Thoracic aorta (tissue), 2 donors: ENCODE measurements around the gene CENPL. TPM values are rescaled to one million over a fixed set of nuclear protein-coding genes. Genes with fewer than 3 reads are reported as not detected.
"Not testable (repeated sequence)": the region's sequence is repeated elsewhere in the genome, so short reads cannot be mapped to it uniquely, and the experiment has no call there.

Source experiments
- ATAC-seq: fragments of 150-250 bp; one replicate; pipeline ENCODE4 v1.8.0; 2017; ENCODE audit warnings: low read depth; ENCODE audit not compliant: insufficient number of reproducible peaks, low FRiP score
- DNase-seq: peaks from one replicate; pipeline ENCODE4 v3.0.0-alpha.2; 2020; ENCODE audit warnings: low spot score
- H3K27ac ChIP-seq, 2 donors: fragments of 200-600 bp; sonication (generic); 1 replicate in 1 of 2; 2 replicates in 1 of 2; pipeline ENCODE4 v1.5.1; 2016; ENCODE audit warnings: mild to moderate bottlenecking in 2 of 2, moderate library complexity in 2 of 2
- H3K27me3 ChIP-seq: fragments of 200-600 bp; sonication (generic); replicated peaks from 2 replicates; pipeline ENCODE4 v1.6.0; 2016; ENCODE audit warnings: mild to moderate bottlenecking; ENCODE audit not compliant: insufficient read depth
- H3K36me3 ChIP-seq: fragments of 200-600 bp; sonication (generic); one replicate; pipeline ENCODE4 v1.5.1; 2016
- H3K4me1 ChIP-seq, 2 donors: fragments of 200-600 bp; sonication (generic); 1 replicate in 1 of 2; 2 replicates in 1 of 2; pipeline versions ENCODE4 v1.5.1 to v1.6.0; 2016; ENCODE audit warnings: low read depth in 2 of 2, mild to moderate bottlenecking in 1 of 2; ENCODE audit not compliant: control insufficient read depth in 1 of 2
- H3K4me3 ChIP-seq: fragments of 200-600 bp; sonication (generic); 2 replicates; pipeline ENCODE4 v1.5.1; 2016; ENCODE audit warnings: mild to moderate bottlenecking
- H3K9me3 ChIP-seq: fragments of 200-600 bp; sonication (generic); 2 replicates; pipeline ENCODE4 v1.5.1; 2016
- CTCF ChIP-seq: fragments of 200-600 bp; sonication (generic); IDR thresholded peaks from one replicate; pipeline ENCODE4 v1.5.1; 2019; ENCODE audit warnings: antibody characterized with exemption
- total RNA-seq, 2 donors: library from RNA; depleted of rRNA; stranded (reverse); fragments of >200 nt; gene quantifications; one replicate each; pipeline versions ENCODE4 v1.1.0 to v1.2.3, GENCODE V29; 2016

The CENPL gene
- total RNA-seq, 2 donors from 2014 or later = 1.5 to 3.3 TPM

GRCh38 chr1:173821680-173822079 is 3.0 kb downstream of the CENPL start:
- Histone ChIP-seq H3K27me3 (no peaks in the 10 kb centered on the region), H3K4me1 (peaks cover 7 to 11% of the 10 kb centered on the region in 2 donors), H3K27ac (no peak overlapping the region), H3K9me3 (no peaks in the 10 kb centered on the region), H3K36me3 (no peaks in the 10 kb centered on the region), H3K4me3 (no peak overlapping the region)
- TF ChIP-seq CTCF = no peak
- no peak for DNase-seq
- ATAC-seq = no peak

- no peak overlapping the region for H3K27ac ChIP-seq
- H3K4me1 ChIP-seq = peaks cover 4 to 5% of the 10 kb centered on the region in 2 donors
- no peak overlapping the region for H3K4me3 ChIP-seq
- no peak for TF ChIP-seq CTCF
- DNase-seq (no peak), ATAC-seq (no peak)
- H3K36me3 ChIP-seq = no peaks in the 10 kb centered on the region
- no peaks in the 10 kb centered on the region for H3K27me3 ChIP-seq
- H3K9me3 ChIP-seq = no peaks in the 10 kb centered on the region
Measured at GRCh38 chr1:173818459-173818858, 6.2 kb downstream of the CENPL start.

- H3K9me3 ChIP-seq, H3K4me1 ChIP-seq, DNase-seq, H3K4me3 ChIP-seq, H3K36me3 ChIP-seq, ATAC-seq, H3K27ac ChIP-seq, H3K27me3 ChIP-seq: not testable (repeated sequence)
Measured at GRCh38 chr1:173813654-173814053, 11.0 kb downstream of the CENPL start.

- H3K9me3 ChIP-seq = no peaks in the 10 kb centered on the region
- no peak for TF ChIP-seq CTCF
- no peak overlapping the region for H3K27ac ChIP-seq
- no peak for DNase-seq
- H3K27me3 ChIP-seq = no peaks in the 10 kb centered on the region
- ATAC-seq = no peak
- no peaks in the 10 kb centered on the region for H3K36me3 ChIP-seq
- no peaks in the 10 kb centered on the region for H3K4me1 ChIP-seq
- no peak overlapping the region for H3K4me3 ChIP-seq
Measured at GRCh38 chr1:173802961-173803360, 21.7 kb downstream of the CENPL start.

- H3K4me3 ChIP-seq, H3K27ac ChIP-seq, ATAC-seq, H3K27me3 ChIP-seq, DNase-seq, H3K36me3 ChIP-seq, H3K9me3 ChIP-seq, H3K4me1 ChIP-seq: not testable (repeated sequence)
Measured at GRCh38 chr1:173799995-173800394, 24.7 kb downstream of the CENPL start.

- no peaks in the 10 kb centered on the region for H3K9me3 ChIP-seq
- no peaks in the 10 kb centered on the region for H3K27me3 ChIP-seq
- no peak for DNase-seq
- H3K36me3 ChIP-seq = no peaks in the 10 kb centered on the region
- no peak overlapping the region for H3K27ac ChIP-seq
- H3K4me3 ChIP-seq = no peak overlapping the region
- no peak for TF ChIP-seq CTCF
- no peak for ATAC-seq
- H3K4me1 ChIP-seq = no peaks in the 10 kb centered on the region
Measured at GRCh38 chr1:173798078-173798477, 26.6 kb downstream of the CENPL start.
